Measurements from ENCODE around the gene GADD45GIP1.

DNA sequence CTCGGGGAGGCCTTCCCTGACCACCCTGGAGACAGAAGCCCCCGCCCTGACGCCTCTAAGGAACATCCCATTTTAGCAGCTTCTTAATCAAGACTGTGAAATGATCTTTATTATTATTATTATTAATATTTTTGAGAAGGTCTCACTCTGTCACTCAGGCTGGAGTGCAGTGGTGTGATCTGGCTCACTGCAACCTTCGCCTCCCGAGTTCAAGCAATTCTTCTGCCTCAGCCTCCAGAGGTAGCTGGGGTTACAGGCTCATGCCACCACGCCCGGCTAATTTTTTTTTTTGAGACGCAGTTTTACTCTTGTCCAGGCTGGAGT is 8.8 kb upstream of the GADD45GIP1 start:
- TF ChIP-seq, protein P1, sequence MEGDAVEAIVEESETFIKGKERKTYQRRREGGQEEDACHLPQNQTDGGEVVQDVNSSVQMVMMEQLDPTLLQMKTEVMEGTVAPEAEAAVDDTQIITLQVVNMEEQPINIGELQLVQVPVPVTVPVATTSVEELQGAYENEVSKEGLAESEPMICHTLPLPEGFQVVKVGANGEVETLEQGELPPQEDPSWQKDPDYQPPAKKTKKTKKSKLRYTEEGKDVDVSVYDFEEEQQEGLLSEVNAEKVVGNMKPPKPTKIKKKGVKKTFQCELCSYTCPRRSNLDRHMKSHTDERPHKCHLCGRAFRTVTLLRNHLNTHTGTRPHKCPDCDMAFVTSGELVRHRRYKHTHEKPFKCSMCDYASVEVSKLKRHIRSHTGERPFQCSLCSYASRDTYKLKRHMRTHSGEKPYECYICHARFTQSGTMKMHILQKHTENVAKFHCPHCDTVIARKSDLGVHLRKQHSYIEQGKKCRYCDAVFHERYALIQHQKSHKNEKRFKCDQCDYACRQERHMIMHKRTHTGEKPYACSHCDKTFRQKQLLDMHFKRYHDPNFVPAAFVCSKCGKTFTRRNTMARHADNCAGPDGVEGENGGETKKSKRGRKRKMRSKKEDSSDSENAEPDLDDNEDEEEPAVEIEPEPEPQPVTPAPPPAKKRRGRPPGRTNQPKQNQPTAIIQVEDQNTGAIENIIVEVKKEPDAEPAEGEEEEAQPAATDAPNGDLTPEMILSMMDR (IDR thresholded peaks at IDR 0.05) = no peak
- TF ChIP-seq EHMT2 (IDR thresholded peaks at IDR 0.05; ENCODE audit: low read depth) (no peak), JUN (IDR thresholded peaks at IDR 0.05) (no peak)
- TF ChIP-seq, protein P2, sequence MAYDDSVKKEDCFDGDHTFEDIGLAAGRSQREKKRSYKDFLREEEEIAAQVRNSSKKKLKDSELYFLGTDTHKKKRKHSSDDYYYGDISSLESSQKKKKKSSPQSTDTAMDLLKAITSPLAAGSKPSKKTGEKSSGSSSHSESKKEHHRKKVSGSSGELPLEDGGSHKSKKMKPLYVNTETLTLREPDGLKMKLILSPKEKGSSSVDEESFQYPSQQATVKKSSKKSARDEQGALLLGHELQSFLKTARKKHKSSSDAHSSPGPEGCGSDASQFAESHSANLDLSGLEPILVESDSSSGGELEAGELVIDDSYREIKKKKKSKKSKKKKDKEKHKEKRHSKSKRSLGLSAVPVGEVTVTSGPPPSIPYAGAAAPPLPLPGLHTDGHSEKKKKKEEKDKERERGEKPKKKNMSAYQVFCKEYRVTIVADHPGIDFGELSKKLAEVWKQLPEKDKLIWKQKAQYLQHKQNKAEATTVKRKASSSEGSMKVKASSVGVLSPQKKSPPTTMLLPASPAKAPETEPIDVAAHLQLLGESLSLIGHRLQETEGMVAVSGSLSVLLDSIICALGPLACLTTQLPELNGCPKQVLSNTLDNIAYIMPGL (CRISPR knock-in tag; IDR thresholded peaks at IDR 0.05; ENCODE audit: borderline replicate concordance) = no peak
